HG02763 (cell line): ENCODE data around the gene HS6ST2.

ENCODE experiments used
- ATAC-seq: cut with Tn5 transposase; IDR thresholded peaks from one replicate; pipeline ENCODE4 v1.9.1; 2021; ENCODE audit warnings: mild to moderate bottlenecking, moderate library complexity; ENCODE audit not compliant: unreplicated experiment

The HS6ST2 gene

DNA sequence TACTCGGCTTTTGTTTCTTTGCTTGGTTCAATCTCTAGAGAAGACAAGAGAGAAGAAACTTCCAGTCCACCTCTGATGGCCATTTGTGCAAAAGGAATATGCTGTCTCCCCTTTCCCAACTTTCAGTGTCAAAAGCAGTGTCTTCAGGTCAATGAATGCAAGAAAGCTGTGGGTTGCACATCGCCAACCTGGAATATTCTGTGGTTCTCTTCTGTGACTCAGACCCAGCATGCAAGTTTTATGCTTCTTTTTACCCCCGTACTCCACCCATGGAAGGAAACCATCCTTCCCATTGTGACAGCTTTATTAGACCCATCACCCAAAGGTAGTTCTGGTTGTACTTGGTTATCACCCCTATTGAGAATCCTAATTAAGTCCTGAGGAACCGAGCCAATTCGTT lies 334.0 kb downstream of the HS6ST2 start:
- ATAC-seq = no peak

DNA sequence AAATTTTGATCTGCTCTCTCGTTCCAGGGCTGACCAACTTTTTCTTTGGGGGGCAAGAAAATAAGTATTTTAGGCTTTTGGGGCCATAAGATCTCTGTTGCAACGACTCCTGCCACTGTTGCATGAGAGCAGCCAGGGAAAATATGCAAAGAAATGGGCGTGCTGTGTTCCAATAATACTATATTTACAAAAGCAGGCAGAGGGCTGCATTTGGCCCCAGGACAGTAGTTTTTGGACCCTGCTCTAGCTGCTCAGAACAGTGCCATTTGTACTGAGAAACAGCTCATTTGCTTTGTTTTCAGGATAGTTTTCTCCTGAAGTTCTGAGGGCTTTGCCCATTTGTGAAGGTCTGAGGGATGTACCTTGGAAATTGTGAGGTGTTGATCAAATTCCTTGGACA lies 334.5 kb downstream of the HS6ST2 start:
- ATAC-seq = no peak

DNA sequence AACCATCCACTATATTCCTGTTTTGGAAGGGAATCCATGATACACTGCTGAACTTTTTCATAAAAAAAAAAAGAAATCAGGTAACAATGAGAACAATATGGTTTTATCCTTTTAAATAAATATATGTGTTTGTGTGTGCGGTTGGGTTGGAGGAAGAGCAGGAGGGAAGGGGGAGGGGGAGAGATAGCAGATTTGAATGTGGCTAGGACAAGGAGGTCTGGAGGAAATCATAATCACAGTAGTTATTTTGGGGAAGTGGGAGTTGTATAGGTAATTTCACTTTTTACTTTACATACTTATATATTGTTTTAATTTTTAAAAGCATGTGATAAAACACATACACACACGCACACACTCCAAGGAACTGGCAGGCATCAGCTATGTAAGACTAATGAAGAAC lies 335.1 kb downstream of the HS6ST2 start:
- ATAC-seq = no peak

GRCh38 chrX:132622130-132622529 lies 336.3 kb downstream of the HS6ST2 start:
- ATAC-seq = no peak

GRCh38 chrX:132618810-132619209 lies 339.6 kb downstream of the HS6ST2 start:
- ATAC-seq = no peak

GRCh38 chrX:132615391-132616131 lies 342.9 kb downstream of the HS6ST2 start:
- no peak for ATAC-seq

GRCh38 chrX:132614297-132614696 lies 344.1 kb downstream of the HS6ST2 start:
- no peak for ATAC-seq

GRCh38 chrX:132613801-132614200 lies 344.6 kb downstream of the HS6ST2 start:
- no peak for ATAC-seq

GRCh38 chrX:132612821-132613564 lies 345.4 kb downstream of the HS6ST2 start:
- ATAC-seq = no peak

- ATAC-seq = no peak
Measured at GRCh38 chrX:132610536-132610935, 347.9 kb downstream of the HS6ST2 start.

DNA sequence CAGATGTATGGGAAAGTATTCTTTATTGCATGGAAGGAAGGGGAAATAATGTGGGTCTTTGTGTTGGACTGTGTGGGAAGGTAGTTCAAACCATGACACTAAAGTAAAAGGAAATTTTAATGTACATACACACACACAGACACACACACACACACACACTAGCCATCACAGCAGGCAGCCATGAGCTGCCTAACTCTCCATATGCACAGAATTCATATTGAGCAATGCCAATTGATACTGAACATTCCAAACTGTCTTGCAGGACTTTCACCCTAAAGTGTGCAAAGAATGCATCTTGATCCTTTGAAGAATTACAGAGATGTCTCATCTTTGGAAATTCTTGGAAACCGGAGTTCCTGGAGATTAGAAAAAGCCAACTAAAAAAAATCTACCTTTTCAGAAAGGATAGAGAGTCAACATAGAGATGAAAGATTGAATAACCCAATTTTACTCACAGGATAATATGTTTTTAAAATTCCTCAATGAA lies 349.0 kb downstream of the HS6ST2 start:
- ATAC-seq = no peak

- ATAC-seq = no peak
Measured at GRCh38 chrX:132603700-132604286, 354.6 kb downstream of the HS6ST2 start.

GRCh38 chrX:132602701-132603100 lies 355.7 kb downstream of the HS6ST2 start:
- no peak for ATAC-seq

- no peak for ATAC-seq
Measured at GRCh38 chrX:132594999-132595398, 363.4 kb downstream of the HS6ST2 start.

DNA sequence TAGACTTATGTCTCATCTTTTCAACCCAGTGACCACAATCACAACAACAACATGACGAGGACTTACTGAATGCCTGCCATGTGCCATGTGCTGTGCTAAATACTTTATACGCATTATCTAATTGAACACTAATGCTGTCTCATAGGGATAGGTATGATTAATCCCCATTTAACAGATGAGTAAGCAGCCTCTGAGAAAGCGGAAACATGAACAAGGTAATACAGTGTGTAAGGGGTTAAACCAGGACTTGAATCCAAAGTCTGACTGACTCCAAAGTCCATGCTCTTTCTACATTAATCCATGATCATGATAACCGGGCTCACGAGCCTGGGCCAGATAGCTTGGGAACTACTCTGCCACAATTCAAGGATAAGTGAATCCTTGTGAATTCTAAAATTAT lies 364.3 kb downstream of the HS6ST2 start:
- ATAC-seq = no peak

DNA sequence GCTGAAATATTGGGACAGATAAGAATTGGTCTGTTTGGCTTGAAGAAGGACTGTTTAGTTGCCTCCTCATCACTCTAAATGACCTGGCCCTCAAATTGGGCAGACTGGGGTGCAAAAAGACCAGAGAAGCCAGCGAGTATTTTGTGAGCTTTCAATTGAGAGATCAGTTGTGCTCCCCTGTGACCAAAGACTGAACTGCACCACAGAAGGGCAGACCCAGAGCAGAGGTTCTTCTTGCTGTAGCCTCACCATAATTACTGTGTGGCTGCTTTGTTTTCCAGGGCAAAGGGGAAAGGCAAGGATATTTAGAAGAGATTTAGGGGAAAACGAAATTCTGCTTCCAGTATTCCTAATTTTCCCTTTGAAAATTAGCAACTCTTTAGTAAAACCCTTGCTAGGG lies 365.5 kb downstream of the HS6ST2 start:
- ATAC-seq = no peak

DNA sequence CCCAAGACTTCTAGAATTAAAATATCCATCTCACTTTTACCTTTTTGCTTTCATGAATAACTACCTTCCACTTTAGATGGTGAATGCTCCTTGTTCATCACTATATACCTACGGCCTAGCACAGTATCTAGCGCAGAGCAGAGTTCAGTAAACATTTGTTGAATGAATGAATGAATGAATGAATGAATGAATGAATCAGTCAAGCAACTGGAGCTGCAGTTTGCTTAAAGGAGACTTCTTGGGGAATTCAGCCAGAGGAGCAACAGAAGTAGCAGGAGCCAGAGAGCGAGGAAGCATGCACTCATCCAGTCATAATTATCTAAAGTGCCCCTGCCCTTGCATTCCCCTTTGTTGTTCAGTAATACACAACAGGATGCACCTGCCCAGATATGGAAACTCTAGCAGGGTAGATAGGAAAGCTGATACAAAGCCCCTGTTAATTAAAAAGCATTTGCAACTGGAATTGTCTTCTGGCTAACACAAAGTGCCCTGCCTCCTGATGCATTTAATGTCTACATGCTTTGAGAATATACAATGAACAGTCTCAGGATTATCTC lies 366.6 kb downstream of the HS6ST2 start:
- ATAC-seq = no peak

DNA sequence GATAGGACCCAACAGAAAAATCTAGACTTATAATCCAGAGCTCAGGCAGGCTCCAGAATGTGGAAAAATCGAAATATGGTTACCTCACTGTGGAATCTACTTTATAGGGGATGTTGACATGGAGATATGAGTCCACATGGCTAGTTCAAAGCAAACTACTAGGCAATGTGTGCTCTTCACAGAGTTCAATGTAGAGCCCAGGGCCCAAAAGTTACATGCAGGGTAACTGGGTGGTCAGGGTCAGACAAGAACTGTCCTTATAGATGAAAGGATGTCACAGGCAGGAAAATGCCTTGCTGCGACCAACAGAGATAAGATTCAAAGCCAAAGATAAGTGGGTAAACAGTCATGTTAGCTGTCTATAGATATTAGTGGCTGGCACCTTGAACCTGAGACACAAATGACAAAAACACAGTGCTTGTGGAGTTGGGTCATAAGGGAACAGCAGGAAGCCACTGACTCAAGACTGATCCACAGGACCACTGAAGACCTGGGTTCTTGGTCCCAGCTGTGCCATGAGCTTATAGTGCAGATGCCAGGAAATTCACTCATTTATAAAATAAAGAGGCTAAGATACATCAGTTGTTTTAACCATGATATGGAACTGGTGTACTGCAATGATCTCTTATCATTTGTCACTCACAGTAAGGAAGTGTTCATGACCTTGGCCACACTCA lies 367.9 kb downstream of the HS6ST2 start:
- ATAC-seq = no peak

GRCh38 chrX:132584936-132585335 lies 373.5 kb downstream of the HS6ST2 start:
- no peak for ATAC-seq

GRCh38 chrX:132576939-132577338 lies 381.5 kb downstream of the HS6ST2 start:
- ATAC-seq = no peak
